Right lobe of liver (tissue), 6 donors: Measurements from ENCODE around the gene COL23A1. TPM values are rescaled to one million over a fixed set of nuclear protein-coding genes. Genes with fewer than 3 reads are reported as not detected.

Experiments used
- ATAC-seq, 4 donors: fragments of 200-7000 bp; cut with Tn5 transposase; one replicate each; pipeline ENCODE4 v1.9.1; 2020; ENCODE audit warnings: mild to moderate bottlenecking in 4 of 4, moderate library complexity in 4 of 4
- DNase-seq, 3 donors: peaks; one replicate each; pipeline ENCODE4 v3.0.0-alpha.2; 2020
- H3K27ac ChIP-seq, 3 donors: fragments of 200-600 bp; one replicate each; pipeline ENCODE4 v1.8.0; 2022
- H3K27me3 ChIP-seq, 2 donors: fragments of 200-600 bp; one replicate each; pipeline ENCODE4 v1.8.0; 2022
- H3K36me3 ChIP-seq, 4 donors: fragments of 200-600 bp; sonication (generic) in 1 of 4; one replicate each; pipeline versions ENCODE4 v1.5.1 to v1.8.0; 2017 to 2022; ENCODE audit warnings: control low read depth in 1 of 4
- H3K4me1 ChIP-seq, 4 donors: fragments of 200-600 bp; sonication (generic) in 1 of 4; one replicate each; pipeline versions ENCODE4 v1.5.1 to v1.8.0; 2017 to 2022; ENCODE audit warnings: control low read depth in 1 of 4
- H3K4me3 ChIP-seq, 3 donors: fragments of 200-600 bp; one replicate each; pipeline ENCODE4 v1.8.0; 2022
- H3K9me3 ChIP-seq, 4 donors: fragments of 200-600 bp; sonication (generic) in 1 of 4; one replicate each; pipeline versions ENCODE4 v1.5.1 to v1.8.0; 2017 to 2022; ENCODE audit warnings: control low read depth in 1 of 4
- CTCF ChIP-seq, 4 donors: fragments of 200-600 bp in 3 of 4; fragments of 450-650 bp in 1 of 4; IDR thresholded peaks; one replicate each; pipeline versions ENCODE4 v1.5.1 to v1.8.0; 2016 to 2022; ENCODE audit warnings: antibody characterized with exemption in 4 of 4, mild to moderate bottlenecking in 2 of 4
- POLR2A ChIP-seq: fragments of 450-650 bp; IDR thresholded peaks from one replicate; pipeline ENCODE4 v1.6.1; 2017; ENCODE audit warnings: antibody characterized with exemption, mild to moderate bottlenecking
- WGBS: methylation state at CpG from one replicate; pipeline ENCODE4 v1.1.6; 2018; ENCODE audit warnings: low coverage, low lambda C conversion rate; ENCODE audit not compliant: insufficient coverage; ENCODE audit errors: missing lambda C conversion rate; 5-methylcytosine and 5-hydroxymethylcytosine counted together
- intact Hi-C, 2 donors: fragments of 100-400 bp; cut with DNase I; formaldehyde crosslinking; loops; one replicate each; pipeline versions ENCODE4 v1.11.2 to v1.14.1; 2022
- total RNA-seq, 6 experiments: library from RNA; depleted of rRNA in 2 of 6; stranded (reverse); fragments of >200 nt in 2 of 6; fragmentation: NEBNext Ultra II Directional in 3 of 6; extraction: Animal tissue kit (Norgen Biotek cat#: 25700) in 3 of 6; gene quantifications; one replicate each; pipeline versions ENCODE4 v1.1.0 to v1.2.4, GENCODE V29; 2016 to 2023
- donor health status: DM: no; HTN: yes; CAD: no.
- donor health status: DM: no; HTN: no; CAD: no.
- donor health status: DM: no; HTN: no; CAD: no.
- donor health status: DM: no; HTN: yes; CAD: no.
- donor health status: DM: no; HTN: yes; CAD: no.

The COL23A1 gene
- total RNA-seq, 6 experiments from 2014 or later: 0.25 to 1.2 (median 0.50) TPM

- intact Hi-C loops: no loop called here
- H3K27ac ChIP-seq: no peak overlapping the region
- 100% methylated on average over 2 of the region's 13 CpGs for WGBS
- H3K9me3 ChIP-seq: no peaks in the 10 kb centered on the region
- H3K4me1 ChIP-seq: peaks cover 0 to 6% (median 0%) of the 10 kb centered on the region in 4 donors
- H3K27me3 ChIP-seq: no peaks in the 10 kb centered on the region
- no peak for ATAC-seq
- TF ChIP-seq CTCF (IDR thresholded peaks at IDR 0.05) (no peak), POLR2A (no peak)
- peak in 1 of 3 donors; percentile 27 for DNase-seq
- H3K4me3 ChIP-seq: no peak overlapping the region
- no peaks in the 10 kb centered on the region for H3K36me3 ChIP-seq
Measured at GRCh38 chr5:178434016-178434761, 156.0 kb downstream of the COL23A1 start.

GRCh38 chr5:178433273-178433775, 156.9 kb downstream of the COL23A1 start:
- H3K27me3 ChIP-seq: no peaks in the 10 kb centered on the region
- no peak for TF ChIP-seq POLR2A
- TF ChIP-seq CTCF (IDR thresholded peaks at IDR 0.05): no peak
- H3K9me3 ChIP-seq: no peaks in the 10 kb centered on the region
- no peak overlapping the region for H3K4me3 ChIP-seq
- no peak overlapping the region for H3K27ac ChIP-seq
- ATAC-seq: no peak
- intact Hi-C loops: no loop called here
- no peaks in the 10 kb centered on the region for H3K36me3 ChIP-seq
- peaks cover 0 to 6% (median 0%) of the 10 kb centered on the region in 4 donors for H3K4me1 ChIP-seq
- 72% methylated on average over 4 of the region's 7 CpGs for WGBS
- DNase-seq: no peak

- Histone ChIP-seq H3K4me3 (no peak overlapping the region), H3K36me3 (no peaks in the 10 kb centered on the region), H3K27me3 (no peaks in the 10 kb centered on the region), H3K27ac (no peak overlapping the region), H3K9me3 (no peaks in the 10 kb centered on the region), H3K4me1 (peaks cover 0 to 6% (median 0%) of the 10 kb centered on the region in 4 donors)
- TF ChIP-seq POLR2A: no peak
- no peak for TF ChIP-seq CTCF (IDR thresholded peaks at IDR 0.05)
- DNase-seq (peak in 1 of 3 donors; percentile 47), ATAC-seq (peak; percentile 14 to 48 (median 22))
- WGBS: 74% methylated on average over 6 of the region's 12 CpGs
- intact Hi-C loops: no loop called here
Measured at GRCh38 chr5:178432421-178433272, 157.5 kb downstream of the COL23A1 start.

GRCh38 chr5:178431782-178432165, 158.4 kb downstream of the COL23A1 start:
- H3K36me3 ChIP-seq: no peaks in the 10 kb centered on the region
- 43% methylated on average over 5 of the region's 5 CpGs for WGBS
- H3K27me3 ChIP-seq: no peaks in the 10 kb centered on the region
- H3K4me1 ChIP-seq: peaks cover 0 to 6% (median 0%) of the 10 kb centered on the region in 4 donors
- TF ChIP-seq POLR2A: no peak
- H3K27ac ChIP-seq: no peak overlapping the region
- no peaks in the 10 kb centered on the region for H3K9me3 ChIP-seq
- no peak for DNase-seq
- ATAC-seq: peak in 1 of 4 donors; percentile 28
- intact Hi-C loops: no loop called here
- no peak overlapping the region for H3K4me3 ChIP-seq
